K562 (cell line): ENCODE measurements around the gene FEN1.

Source experiments
- ARHGAP35 ChIP-seq: fragments of 450-650 bp; IDR thresholded peaks from 2 replicates; pipeline ENCODE4 v1.6.1; 2018; ENCODE audit not compliant: partially characterized antibody
- BRCA1 ChIP-seq, 2 experiments: fragments of 450-650 bp in 1 of 2; sonication (generic) in 1 of 2; formaldehyde crosslinking in 1 of 2; IDR thresholded peaks; 2 replicates each; pipeline versions ENCODE4 v1.5.0 to v1.6.1; 2017 to 2020; ENCODE audit warnings: mild to moderate bottlenecking in 1 of 2, missing genetic modification reagents in 1 of 2
- CTBP1 ChIP-seq: fragments of 450-650 bp; IDR thresholded peaks from 2 replicates; pipeline ENCODE4 v1.6.1; 2016; ENCODE audit warnings: borderline replicate concordance
- EZH2 ChIP-seq: IDR thresholded peaks from 2 replicates; pipeline ENCODE4 v1.6.1; 2012; ENCODE audit warnings: low read depth, mild to moderate bottlenecking, inconsistent platforms, low read length, borderline replicate concordance
- FIP1L1 ChIP-seq: fragments of 200-400 bp; formaldehyde crosslinking; IDR thresholded peaks from 2 replicates; pipeline ENCODE4 v1.6.1; 2018; ENCODE audit warnings: mild to moderate bottlenecking, low read depth, low read length; ENCODE audit not compliant: poor library complexity, severe bottlenecking
- JUNB ChIP-seq: fragments of 450-650 bp; formaldehyde crosslinking; conservative IDR thresholded peaks from 2 replicates; pipeline ENCODE4 v1.4.0; 2020; ENCODE audit warnings: mild to moderate bottlenecking
- MTA2 ChIP-seq: fragments of 450-650 bp; IDR thresholded peaks from 2 replicates; pipeline ENCODE4 v1.6.1; 2016; ENCODE audit warnings: low read depth
- MXI1 ChIP-seq: IDR thresholded peaks from 2 replicates; pipeline ENCODE4 v1.6.1; 2011; ENCODE audit warnings: low read depth, mild to moderate bottlenecking, improper control_type of control experiment, low read length
- POLR2AphosphoS5 ChIP-seq: IDR thresholded peaks from 2 replicates; pipeline ENCODE4 v1.6.1; 2011; ENCODE audit warnings: mild to moderate bottlenecking, low read depth, low read length, moderate library complexity; ENCODE audit not compliant: control insufficient read depth, insufficient read depth
- TEAD4 ChIP-seq, 2 experiments: sonication (generic) in 1 of 2; formaldehyde crosslinking in 1 of 2; IDR thresholded peaks; 2 replicates each; pipeline versions ENCODE4 v1.6.1 to v1.8.0; 2012 to 2022; ENCODE audit warnings: borderline replicate concordance in 1 of 2, inconsistent platforms in 1 of 2, low read length in 1 of 2, mild to moderate bottlenecking in 1 of 2, missing genetic modification reagents in 1 of 2
- TF ChIP-seq, protein P1 (sequence below): fragments of 450-650 bp; formaldehyde crosslinking; IDR thresholded peaks from 2 replicates; pipeline ENCODE4 v1.4.0; 2020; ENCODE audit warnings: mild to moderate bottlenecking, moderate library complexity
- TF ChIP-seq, protein P2 (sequence below), 3 experiments: IDR thresholded peaks in 2 of 3; conservative IDR thresholded peaks in 1 of 3; 2 replicates each; pipeline ENCODE4 v1.5.1; 2011 to 2012; ENCODE audit warnings: low read length in 3 of 3, mild to moderate bottlenecking in 3 of 3, control low read depth in 2 of 3, improper control_type of control experiment in 1 of 3, inconsistent platforms in 1 of 3, low read depth in 1 of 3, mixed read lengths in 1 of 3, moderate library complexity in 1 of 3; ENCODE audit not compliant: insufficient read depth in 2 of 3

GRCh38 chr11:61762798-61763197 is 29.9 kb upstream of the FEN1 start:
- TF ChIP-seq, protein P1, sequence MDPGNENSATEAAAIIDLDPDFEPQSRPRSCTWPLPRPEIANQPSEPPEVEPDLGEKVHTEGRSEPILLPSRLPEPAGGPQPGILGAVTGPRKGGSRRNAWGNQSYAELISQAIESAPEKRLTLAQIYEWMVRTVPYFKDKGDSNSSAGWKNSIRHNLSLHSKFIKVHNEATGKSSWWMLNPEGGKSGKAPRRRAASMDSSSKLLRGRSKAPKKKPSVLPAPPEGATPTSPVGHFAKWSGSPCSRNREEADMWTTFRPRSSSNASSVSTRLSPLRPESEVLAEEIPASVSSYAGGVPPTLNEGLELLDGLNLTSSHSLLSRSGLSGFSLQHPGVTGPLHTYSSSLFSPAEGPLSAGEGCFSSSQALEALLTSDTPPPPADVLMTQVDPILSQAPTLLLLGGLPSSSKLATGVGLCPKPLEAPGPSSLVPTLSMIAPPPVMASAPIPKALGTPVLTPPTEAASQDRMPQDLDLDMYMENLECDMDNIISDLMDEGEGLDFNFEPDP (CRISPR knock-in tag) = no peak
- TF ChIP-seq TEAD4 (IDR thresholded peaks at IDR 0.05; ENCODE audit: low read length) (no peak), TEAD4 (CRISPR knock-in tag; IDR thresholded peaks at IDR 0.05; ENCODE audit: borderline replicate concordance) (no peak), POLR2AphosphoS5 (no peak), ARHGAP35 (no peak), FIP1L1 (no peak), MTA2 (no peak), MXI1 (no peak), JUNB (CRISPR knock-in tag) (no peak), CTBP1 (no peak), BRCA1 (IDR thresholded peaks at IDR 0.05) (no peak), BRCA1 (CRISPR knock-in tag; IDR thresholded peaks at IDR 0.05) (no peak), EZH2 (no peak)
- TF ChIP-seq, protein P2, sequence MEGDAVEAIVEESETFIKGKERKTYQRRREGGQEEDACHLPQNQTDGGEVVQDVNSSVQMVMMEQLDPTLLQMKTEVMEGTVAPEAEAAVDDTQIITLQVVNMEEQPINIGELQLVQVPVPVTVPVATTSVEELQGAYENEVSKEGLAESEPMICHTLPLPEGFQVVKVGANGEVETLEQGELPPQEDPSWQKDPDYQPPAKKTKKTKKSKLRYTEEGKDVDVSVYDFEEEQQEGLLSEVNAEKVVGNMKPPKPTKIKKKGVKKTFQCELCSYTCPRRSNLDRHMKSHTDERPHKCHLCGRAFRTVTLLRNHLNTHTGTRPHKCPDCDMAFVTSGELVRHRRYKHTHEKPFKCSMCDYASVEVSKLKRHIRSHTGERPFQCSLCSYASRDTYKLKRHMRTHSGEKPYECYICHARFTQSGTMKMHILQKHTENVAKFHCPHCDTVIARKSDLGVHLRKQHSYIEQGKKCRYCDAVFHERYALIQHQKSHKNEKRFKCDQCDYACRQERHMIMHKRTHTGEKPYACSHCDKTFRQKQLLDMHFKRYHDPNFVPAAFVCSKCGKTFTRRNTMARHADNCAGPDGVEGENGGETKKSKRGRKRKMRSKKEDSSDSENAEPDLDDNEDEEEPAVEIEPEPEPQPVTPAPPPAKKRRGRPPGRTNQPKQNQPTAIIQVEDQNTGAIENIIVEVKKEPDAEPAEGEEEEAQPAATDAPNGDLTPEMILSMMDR (IDR thresholded peaks at IDR 0.05 in 2 of 3, conservative IDR thresholded peaks at IDR 0.05 in 1 of 3; ENCODE audit: insufficient read depth in 2 of 3, low read depth in 1 of 3, low read length in 3 of 3) = no peak
